ENCODE data around the gene CDH5. TPM values are rescaled to one million over a fixed set of nuclear protein-coding genes. Genes with fewer than 3 reads are reported as not detected.
A peak's percentile ranks its signal among the peaks of the same experiment; 100 is the strongest.

CDH5 gene
- total and polyA plus RNA-seq, 2 of the 4 experiments (the other 2 are of a cell fraction), result not detected

GRCh38 chr16:66342294-66342900, 24.1 kb upstream of the CDH5 start:
- Histone ChIP-seq H3K9me3 (ENCODE audit: control insufficient read depth, insufficient read depth, low read length) (no peaks in the 10 kb centered on the region), H3K56ac (ENCODE audit: extremely low read depth, insufficient read depth, low read length) (no peak overlapping the region), H3K4ac (ENCODE audit: low read depth, low read length) (no peak overlapping the region), H2AFZ (replicated peaks; ENCODE audit: low read length, poor library complexity) (no peak overlapping the region), H3K79me1 (ENCODE audit: low read depth in 1 of 2, low read length in 2 of 2) (no peaks in the 10 kb centered on the region), H4K20me1 (ENCODE audit: insufficient read depth, low read length) (no peaks in the 10 kb centered on the region), H3K9me1 (ENCODE audit: insufficient read depth, low read length) (no peaks in the 10 kb centered on the region; the same call in 1 of the 2 replicates), H3K18ac (ENCODE audit: low read depth, low read length) (no peak overlapping the region), H3K27me3 (ENCODE audit: control insufficient read depth, insufficient read depth, low read length) (peaks cover 46% of the 10 kb centered on the region), H3K9ac (ENCODE audit: low read depth, low read length) (no peak overlapping the region), H3K23ac (ENCODE audit: low read depth, low read length) (no peak overlapping the region), H3K36me3 (ENCODE audit: control insufficient read depth, insufficient read depth, low read length) (no peaks in the 10 kb centered on the region), H2BK120ac (ENCODE audit: low read depth, low read length) (no peak overlapping the region), H3K4me3 (ENCODE audit: insufficient read depth, low read depth, low read length) (no peak overlapping the region), H3K14ac (replicated peaks; ENCODE audit: low read depth, low read length) (no peak overlapping the region), H2BK5ac (ENCODE audit: low read depth, low read length, poor library complexity, severe bottlenecking) (no peak overlapping the region), H3K27ac (ENCODE audit: insufficient read depth, low read length) (no peak overlapping the region), H4K8ac (ENCODE audit: low read depth in 2 of 2, low read length in 2 of 2) (no peak overlapping the region), H3K4me1 (ENCODE audit: control insufficient read depth, insufficient read depth, low read length) (no peaks in the 10 kb centered on the region; the same call in 1 of the 2 replicates), H2AK9ac (replicated peaks; ENCODE audit: low read depth, low read length, poor library complexity) (peak overlapping the region; percentile 76), H3K4me2 (ENCODE audit: low read depth, low read length) (no peak overlapping the region), H2BK20ac (ENCODE audit: low read depth, low read length) (no peak overlapping the region), H2AK5ac (ENCODE audit: low read depth, low read length) (no peak overlapping the region), H4K5ac (ENCODE audit: low read depth, low read length) (no peak overlapping the region), H4K91ac (ENCODE audit: insufficient read depth, low read depth, low read length) (no peak overlapping the region), H2BK15ac (ENCODE audit: low read depth, low read length) (no peak overlapping the region)
- ATAC-seq (ENCODE audit: low read depth) (peak; percentile 55; the same call in 1 of the 2 replicates), DNase-seq (no peak)
- no TSS peak for BruUV-seq (replicated peaks)
- WGBS, 2 experiments (ENCODE audit: extremely low coverage in 2 of 2, insufficient read length in 1 of 2), result 70% methylated on average over 5 of the region's 9 CpGs; no CpG with 5 or more reads in 1 of the 2 experiments
- ChIA-PET POLR2A (ENCODE audit: unreplicated experiment) (no interaction called here), CTCF (interaction anchor here (0.8 to 1.1 kb wide), 4 partner anchors 9 to 137 kb away, joined by 3 to 5 read pairs (median 3); no protein-coding TSS in a partner anchor)
- TF ChIP-seq CTCF (conservative IDR thresholded peaks at IDR 0.05; ENCODE audit: low read depth, low read length) (peak; percentile 50), SMC3 (IDR thresholded peaks at IDR 0.05; ENCODE audit: low read depth, low read length) (peak; percentile 23; the same call in 1 of the 2 replicates), MXI1 (IDR thresholded peaks at IDR 0.05; ENCODE audit: borderline replicate concordance, low read depth, low read length) (no peak), NFE2L2 (IDR thresholded peaks at IDR 0.05; ENCODE audit: low read depth, low read length) (no peak)
- dilution Hi-C loops (cut with HindIII; ENCODE audit: low sequenced_read_pairs, unreplicated experiment) (no loop called here), in situ Hi-C loops (cut with MboI; ENCODE audit: low sequenced_read_pairs) (no loop called here), intact Hi-C loops (cut with micrococcal nuclease) (no loop called here)

Data from IMR-90 (cell line).